ENCODE data around the gene EVI5L. TPM values are rescaled to one million over a fixed set of nuclear protein-coding genes. Genes with fewer than 3 reads are reported as not detected.
"Not testable (repeated sequence)": the region's sequence is repeated elsewhere in the genome, so short reads cannot be mapped to it uniquely, and the experiment has no call there.

EVI5L gene
- total RNA-seq, 2 experiments from 2014 or later = 8.0 to 9.3 TPM

DNA sequence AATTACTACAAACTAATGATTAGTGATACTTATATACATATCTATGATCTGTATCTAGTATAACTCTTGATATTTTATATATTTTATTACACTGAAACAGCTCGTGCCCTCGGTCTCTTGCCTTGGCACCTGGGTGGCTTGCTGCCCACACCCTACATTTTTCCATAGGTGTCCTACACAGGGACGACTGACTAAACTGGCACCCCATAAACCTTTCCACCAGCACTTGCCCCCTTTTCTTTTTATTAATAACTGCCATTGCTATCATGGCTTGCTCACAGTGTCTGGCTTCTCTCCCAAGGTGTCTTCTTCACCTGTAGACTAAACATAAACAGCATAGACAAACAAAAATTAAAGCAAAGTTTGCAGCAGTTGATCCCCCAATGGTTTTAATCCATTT, 36.5 kb upstream of the EVI5L start:
- peaks cover 2% of the 10 kb centered on the region for H3K4me1 Mint-ChIP-seq (ENCODE audit: low read depth)
- no peaks in the 10 kb centered on the region for H3K9me3 Mint-ChIP-seq (ENCODE audit: insufficient read depth)
- ChIA-PET POLR2A (no interaction called here), CTCF (no interaction called here)
- H3K36me3 Mint-ChIP-seq (ENCODE audit: low read depth) = no peaks in the 10 kb centered on the region
- H3K27me3 Mint-ChIP-seq (ENCODE audit: low read depth) = peaks cover 33% of the 10 kb centered on the region
- H3K4me3 Mint-ChIP-seq = no peak overlapping the region
- no peak for ATAC-seq
- H3K27ac Mint-ChIP-seq = no peak overlapping the region
- no peak for DNase-seq

DNA sequence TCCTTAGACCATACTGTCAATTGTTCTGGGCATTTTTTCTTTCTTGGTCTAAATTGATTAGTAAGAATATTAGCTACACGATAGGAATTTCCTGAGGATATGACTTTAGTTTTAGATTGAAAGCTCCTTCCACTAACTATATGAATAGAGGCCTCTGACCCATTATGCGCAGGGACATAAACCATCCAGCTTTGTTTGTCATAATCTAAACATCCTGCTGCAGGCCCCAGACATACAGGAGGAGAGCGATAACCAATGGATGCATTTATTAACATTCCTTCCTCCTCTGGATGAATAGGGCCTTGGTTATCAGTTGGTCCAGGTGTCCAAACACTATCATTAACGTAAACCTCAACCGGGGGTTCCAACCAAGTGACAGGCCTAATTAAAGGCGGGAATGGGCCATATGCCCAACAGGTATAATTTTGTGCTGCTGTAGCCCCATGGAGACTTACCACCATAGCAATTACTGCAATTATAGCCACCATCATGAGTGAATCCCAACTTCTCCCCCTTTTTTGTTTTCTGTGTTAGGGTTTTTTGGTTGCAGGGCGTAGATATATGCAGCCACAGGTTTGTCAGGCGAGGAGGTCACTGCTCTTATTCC, 34.4 kb upstream of the EVI5L start:
- Mint-ChIP-seq H3K36me3 (ENCODE audit: low read depth) (no peaks in the 10 kb centered on the region), H3K27me3 (ENCODE audit: low read depth) (peaks cover 32% of the 10 kb centered on the region), H3K27ac (no peak overlapping the region), H3K9me3 (ENCODE audit: insufficient read depth) (no peaks in the 10 kb centered on the region), H3K4me3 (no peak overlapping the region), H3K4me1 (ENCODE audit: low read depth) (peaks cover 3% of the 10 kb centered on the region)
- no peak for ATAC-seq
- POLR2A ChIA-PET = no interaction called here
- CTCF ChIA-PET = interaction anchor here (0.6 to 1.5 kb wide), 2 partner anchors 115 to 602 kb away, joined by 3 to 6 read pairs; partner anchors contain the start of gene TRAPPC5
- DNase-seq = no peak

DNA sequence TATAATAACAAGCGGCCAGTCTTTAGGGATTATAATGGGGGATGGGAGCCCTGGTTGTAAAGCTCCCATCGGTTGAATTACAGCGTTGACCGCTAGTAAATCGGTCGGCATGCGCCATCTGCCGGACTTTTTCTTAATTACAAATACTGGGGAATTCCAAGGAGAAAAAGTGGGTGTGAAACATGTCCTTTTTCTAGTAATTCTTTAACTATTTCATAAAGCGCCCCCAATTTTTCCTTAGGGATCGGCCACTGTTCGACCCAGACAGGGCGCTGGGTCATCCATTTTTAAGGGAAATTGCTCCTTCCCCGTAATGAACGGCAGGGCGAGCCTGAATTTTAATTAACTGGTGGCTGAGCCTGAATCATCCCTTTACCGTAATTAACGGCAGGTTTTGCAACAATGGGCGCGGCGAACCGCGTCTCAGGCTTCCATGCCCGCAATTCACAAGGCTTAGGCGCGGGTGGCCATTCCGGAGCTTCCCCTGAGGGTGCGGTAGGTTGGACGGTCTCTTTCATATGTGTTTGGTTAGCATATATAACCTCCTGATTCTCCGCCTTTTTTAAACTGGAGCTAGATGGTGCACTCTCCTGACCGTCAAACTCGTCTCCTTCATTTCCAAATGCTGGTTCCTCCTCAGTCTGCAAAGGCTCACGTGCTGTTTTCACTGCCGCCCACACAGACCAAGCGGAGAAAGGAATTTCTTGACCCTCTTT, 30.2 kb upstream of the EVI5L start:
- H3K27me3 Mint-ChIP-seq (ENCODE audit: low read depth) = peaks cover 45% of the 10 kb centered on the region
- CTCF ChIA-PET = interaction anchor here (0.6 to 4.3 kb wide), 18 partner anchors 8 to 235 kb away, joined by 3 to 50 read pairs (median 4); partner anchors contain the start of genes MCEMP1, PET100, STXBP2 and TRAPPC5
- POLR2A ChIA-PET = interaction anchor here (0.7 kb wide), 1 partner anchor 148 kb away, joined by 3 read pairs; no protein-coding TSS in a partner anchor
- no peak overlapping the region for H3K27ac Mint-ChIP-seq
- peak; percentile 67 for DNase-seq
- H3K36me3 Mint-ChIP-seq (ENCODE audit: low read depth) = no peaks in the 10 kb centered on the region
- no peak for ATAC-seq
- no peaks in the 10 kb centered on the region for H3K9me3 Mint-ChIP-seq (ENCODE audit: insufficient read depth)
- peaks cover 3% of the 10 kb centered on the region for H3K4me1 Mint-ChIP-seq (ENCODE audit: low read depth)
- H3K4me3 Mint-ChIP-seq = no peak overlapping the region

DNA sequence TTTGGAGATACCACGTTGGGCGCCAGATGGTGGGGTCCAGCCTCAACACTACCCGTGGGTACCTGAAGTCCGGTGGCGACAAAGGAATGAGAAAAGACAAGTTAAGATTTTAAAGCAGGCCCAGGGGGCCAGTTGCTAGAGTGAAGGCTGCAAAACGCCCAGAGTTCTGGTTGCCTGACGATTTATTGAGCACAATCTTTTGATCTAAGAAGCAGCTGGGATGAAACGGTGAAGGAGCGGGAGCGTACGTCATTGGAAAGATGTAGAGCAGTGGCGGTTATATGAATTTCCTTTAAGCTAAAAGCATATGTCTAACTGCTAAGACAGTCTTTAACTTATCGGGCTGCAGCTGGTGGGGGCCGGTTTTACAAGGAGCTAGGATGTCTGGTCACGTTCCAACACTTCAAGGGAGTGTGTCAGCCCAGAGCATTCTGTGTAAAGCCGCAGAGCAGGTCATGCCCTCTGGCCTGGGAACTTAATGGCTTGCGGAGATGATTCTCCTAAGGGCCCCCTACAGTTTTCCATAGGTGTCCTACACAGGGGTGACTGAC, 28.9 kb upstream of the EVI5L start:
- Mint-ChIP-seq H3K27me3 (ENCODE audit: low read depth) (peaks cover 46% of the 10 kb centered on the region), H3K4me1 (ENCODE audit: low read depth) (peaks cover 3% of the 10 kb centered on the region), H3K27ac (no peak overlapping the region), H3K9me3 (ENCODE audit: insufficient read depth) (no peaks in the 10 kb centered on the region), H3K36me3 (ENCODE audit: low read depth) (no peaks in the 10 kb centered on the region), H3K4me3 (no peak overlapping the region)
- CTCF ChIA-PET = interaction anchor here (1.1 to 4.3 kb wide), 8 partner anchors 11 to 232 kb away, joined by 3 to 50 read pairs (median 6); partner anchors contain the start of gene TRAPPC5
- no peak for ATAC-seq
- POLR2A ChIA-PET = no interaction called here
- DNase-seq = no peak

DNA sequence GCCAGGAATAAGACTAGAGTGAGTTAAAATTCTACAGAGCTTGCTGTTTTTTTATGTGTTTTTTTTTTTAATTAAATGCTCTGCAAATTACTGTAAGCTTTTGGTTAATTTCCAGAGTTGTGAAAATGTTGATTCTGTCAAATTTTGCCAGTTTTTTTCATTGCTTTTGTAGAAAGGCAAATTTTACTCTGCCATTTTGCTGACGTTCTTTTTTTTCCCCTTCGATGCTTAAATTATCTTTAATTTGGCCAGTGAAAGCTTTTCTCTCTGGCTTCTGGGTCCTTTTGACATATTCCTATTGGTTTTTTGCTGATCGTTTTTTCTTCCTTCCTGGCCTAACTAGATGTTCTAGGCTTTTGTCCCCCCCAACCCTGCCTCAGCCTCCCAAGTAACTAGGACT, 23.8 kb upstream of the EVI5L start:
- ATAC-seq (no peak), DNase-seq (no peak)
- POLR2A ChIA-PET = no interaction called here
- H3K4me1 Mint-ChIP-seq (ENCODE audit: low read depth) = peaks cover 14% of the 10 kb centered on the region
- no peak overlapping the region for H3K4me3 Mint-ChIP-seq
- peaks cover 7% of the 10 kb centered on the region for H3K9me3 Mint-ChIP-seq (ENCODE audit: insufficient read depth)
- H3K27me3 Mint-ChIP-seq (ENCODE audit: low read depth) = peaks cover 31% of the 10 kb centered on the region
- no peak overlapping the region for H3K27ac Mint-ChIP-seq
- CTCF ChIA-PET = interaction anchor here (1.0 to 3.3 kb wide), 2 partner anchors 13 to 125 kb away, joined by 3 to 10 read pairs; partner anchors contain the start of gene TRAPPC5
- peaks cover 4% of the 10 kb centered on the region for H3K36me3 Mint-ChIP-seq (ENCODE audit: low read depth)

DNA sequence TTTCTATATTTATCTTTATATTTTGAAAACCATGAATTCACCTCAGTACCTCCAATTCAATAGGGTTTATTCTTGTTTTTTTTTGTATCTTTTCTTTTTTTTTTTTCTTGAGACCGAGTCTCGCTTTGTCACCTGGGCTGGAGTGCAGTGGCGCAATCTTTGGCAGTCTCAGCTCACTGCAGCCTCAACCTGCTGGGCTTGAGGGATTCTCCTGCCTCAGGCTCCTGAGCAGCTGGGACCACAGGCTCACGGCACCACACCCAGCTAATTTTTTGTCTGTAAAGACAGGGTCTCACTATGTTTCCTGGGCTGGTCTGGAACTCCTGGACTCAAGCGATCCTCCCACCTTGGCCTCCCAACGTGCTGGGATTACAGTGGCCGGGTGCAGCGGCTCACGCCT, 23.1 kb upstream of the EVI5L start:
- ChIA-PET POLR2A (no interaction called here), CTCF (interaction anchor here (1.0 to 3.3 kb wide), 3 partner anchors 12 to 239 kb away, joined by 3 to 10 read pairs (median 3); partner anchors contain the start of gene TRAPPC5)
- Mint-ChIP-seq H3K27ac (no peak overlapping the region), H3K27me3 (ENCODE audit: low read depth) (peaks cover 33% of the 10 kb centered on the region), H3K4me1 (ENCODE audit: low read depth) (peaks cover 14% of the 10 kb centered on the region), H3K36me3 (ENCODE audit: low read depth) (peaks cover 5% of the 10 kb centered on the region), H3K9me3 (ENCODE audit: insufficient read depth) (peaks cover 9% of the 10 kb centered on the region), H3K4me3 (no peak overlapping the region)
- ATAC-seq = no peak
- no peak for DNase-seq

DNA sequence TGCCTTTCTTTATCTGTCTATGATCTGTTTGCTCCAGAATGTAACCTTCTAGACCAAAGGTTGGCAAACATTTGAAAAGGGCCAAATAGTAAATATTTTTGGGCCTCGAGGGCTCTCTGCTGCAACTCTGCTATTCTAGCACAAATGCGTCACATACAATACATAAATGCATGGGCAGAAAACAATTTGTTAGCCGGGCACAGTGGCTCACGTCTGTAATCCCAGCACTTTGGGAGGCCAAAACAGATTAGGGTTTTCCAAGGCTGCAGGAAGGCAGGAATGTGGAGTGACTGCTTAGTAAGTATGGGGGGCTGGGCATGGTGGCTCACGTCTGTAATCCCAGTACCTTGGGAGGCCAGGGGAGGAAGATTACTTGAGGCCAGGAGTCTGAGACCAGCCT, 21.9 kb upstream of the EVI5L start:
- Mint-ChIP-seq H3K27me3 (ENCODE audit: low read depth) (peaks cover 25% of the 10 kb centered on the region), H3K36me3 (ENCODE audit: low read depth) (peaks cover 8% of the 10 kb centered on the region), H3K27ac (no peak overlapping the region), H3K4me3 (no peak overlapping the region), H3K4me1 (ENCODE audit: low read depth) (peaks cover 14% of the 10 kb centered on the region), H3K9me3 (ENCODE audit: insufficient read depth) (peaks cover 15% of the 10 kb centered on the region)
- ATAC-seq = no peak
- ChIA-PET CTCF (no interaction called here), POLR2A (no interaction called here)
- DNase-seq = no peak

DNA sequence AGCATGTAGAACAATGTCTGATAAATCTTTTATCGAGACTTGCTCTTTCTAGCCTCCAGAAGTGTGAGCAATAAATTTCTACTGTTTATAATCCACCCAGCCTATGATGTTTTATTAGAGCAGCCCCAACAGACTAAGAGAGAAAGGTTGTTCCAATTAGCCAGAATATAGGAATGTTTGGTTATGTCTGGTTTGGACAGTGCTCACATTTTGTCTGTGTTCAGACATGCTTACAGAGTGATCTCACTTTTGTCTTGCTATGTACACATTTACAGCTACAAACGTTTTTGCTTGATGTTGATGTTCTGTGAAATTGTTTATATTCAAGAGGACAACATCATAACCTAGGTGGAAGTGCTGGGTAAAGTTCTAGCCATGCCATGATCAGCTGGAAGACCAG, 18.0 kb upstream of the EVI5L start:
- H3K27me3 Mint-ChIP-seq (ENCODE audit: low read depth) = peaks cover 23% of the 10 kb centered on the region

DNA sequence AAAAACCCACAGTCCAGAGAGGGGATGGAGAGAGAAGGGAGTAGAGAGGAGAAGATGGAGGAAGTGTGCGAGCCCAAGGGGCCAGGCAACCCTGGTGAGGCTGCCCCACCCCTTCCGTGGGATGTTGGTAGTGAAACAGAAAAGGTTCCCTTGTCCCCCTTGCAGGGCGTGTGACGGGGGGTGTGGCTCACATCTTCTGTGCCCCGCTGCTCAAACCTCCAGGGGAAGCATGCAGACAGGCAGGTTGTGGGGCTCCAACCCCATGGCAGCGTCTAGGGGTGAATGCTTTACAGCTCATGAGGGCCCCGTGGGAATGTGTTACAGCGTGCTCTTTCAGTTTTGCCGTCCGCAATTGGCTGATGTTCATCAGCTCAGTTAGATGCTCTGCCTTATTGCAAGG, 14.7 kb upstream of the EVI5L start:
- Mint-ChIP-seq H3K36me3 (ENCODE audit: low read depth) (peaks cover 8% of the 10 kb centered on the region), H3K9me3 (ENCODE audit: insufficient read depth) (peaks cover 29% of the 10 kb centered on the region), H3K4me1 (ENCODE audit: low read depth) (peaks cover 8% of the 10 kb centered on the region), H3K27ac (peak overlapping the region; percentile 3), H3K4me3 (no peak overlapping the region), H3K27me3 (ENCODE audit: low read depth) (peaks cover 34% of the 10 kb centered on the region)
- POLR2A ChIA-PET = no interaction called here
- CTCF ChIA-PET = interaction anchor here (1.2 kb wide), 1 partner anchor 14 kb away, joined by 4 read pairs; no protein-coding TSS in a partner anchor
- ATAC-seq (peak; percentile 53), DNase-seq (peak; percentile 32)

More for the DNA sequence above, 18.0 kb upstream of the EVI5L start:
- no peak overlapping the region for H3K27ac Mint-ChIP-seq
- no peak for DNase-seq
- peaks cover 15% of the 10 kb centered on the region for H3K9me3 Mint-ChIP-seq (ENCODE audit: insufficient read depth)
- no peak for ATAC-seq
- no peak overlapping the region for H3K4me3 Mint-ChIP-seq
- CTCF ChIA-PET = interaction anchor here (1.0 to 1.5 kb wide), 3 partner anchors 12 to 131 kb away, joined by 3 to 6 read pairs (median 3); partner anchors contain the start of gene TRAPPC5
- peaks cover 22% of the 10 kb centered on the region for H3K4me1 Mint-ChIP-seq (ENCODE audit: low read depth)
- peaks cover 8% of the 10 kb centered on the region for H3K36me3 Mint-ChIP-seq (ENCODE audit: low read depth)
- POLR2A ChIA-PET = interaction anchor here (0.5 kb wide), 1 partner anchor 91 kb away, joined by 3 read pairs; no protein-coding TSS in a partner anchor

DNA sequence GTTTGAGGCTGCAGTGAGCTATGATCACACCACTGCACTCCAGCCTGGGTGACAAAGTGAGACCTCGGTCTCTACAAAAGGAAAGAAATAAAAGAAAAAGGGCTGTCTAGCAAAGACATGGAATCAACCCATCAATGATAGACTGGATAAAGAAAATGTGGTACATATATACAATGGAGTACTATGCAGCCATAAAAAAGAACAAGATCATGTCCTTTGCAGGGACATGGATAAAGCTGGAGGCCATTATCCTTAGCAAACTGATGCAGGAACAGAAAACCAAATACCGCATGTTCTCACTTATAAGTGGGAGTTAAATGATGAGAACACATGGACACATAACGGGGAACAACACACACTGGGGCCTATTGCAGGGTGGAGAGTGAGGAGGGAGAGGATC, 14.0 kb upstream of the EVI5L start:
- Mint-ChIP-seq H3K27me3 (ENCODE audit: low read depth) (peaks cover 39% of the 10 kb centered on the region), H3K9me3 (ENCODE audit: insufficient read depth) (peaks cover 23% of the 10 kb centered on the region)
- H3K4me1 Mint-ChIP-seq (ENCODE audit: low read depth); H3K4me3 Mint-ChIP-seq; H3K27ac Mint-ChIP-seq; DNase-seq; CTCF ChIA-PET; H3K36me3 Mint-ChIP-seq (ENCODE audit: low read depth); POLR2A ChIA-PET; ATAC-seq: not testable (repeated sequence)

DNA sequence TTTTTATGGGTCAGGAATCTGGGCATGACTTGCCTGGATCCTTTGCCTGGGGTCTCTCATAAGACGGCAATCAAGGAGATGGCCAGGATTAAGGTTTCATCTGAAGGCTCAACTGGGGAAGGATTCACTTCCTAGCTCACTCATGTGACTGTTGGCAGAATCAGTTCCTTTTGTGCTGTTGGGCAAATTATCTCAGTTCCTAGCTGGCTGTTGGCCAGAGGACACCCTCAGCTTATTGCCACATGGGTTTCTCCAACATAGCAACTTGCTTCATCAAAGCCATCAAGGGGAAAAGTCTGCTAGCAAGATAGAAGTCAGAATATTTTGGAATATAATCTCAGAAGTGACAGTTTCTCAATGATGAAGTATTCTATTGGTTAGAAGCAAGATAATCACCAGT, 12.2 kb upstream of the EVI5L start:
- no peak for ATAC-seq
- Mint-ChIP-seq H3K36me3 (ENCODE audit: low read depth) (no peaks in the 10 kb centered on the region), H3K27me3 (ENCODE audit: low read depth) (peaks cover 39% of the 10 kb centered on the region), H3K4me3 (no peak overlapping the region), H3K27ac (no peak overlapping the region), H3K9me3 (ENCODE audit: insufficient read depth) (peaks cover 14% of the 10 kb centered on the region), H3K4me1 (ENCODE audit: low read depth) (peaks cover 8% of the 10 kb centered on the region)
- DNase-seq = no peak
- POLR2A ChIA-PET = no interaction called here
- CTCF ChIA-PET = interaction anchor here (1.0 kb wide), 1 partner anchor 137 kb away, joined by 3 read pairs; the partner anchor contains the start of gene TRAPPC5

Data from activated CD8-positive, alpha-beta T cell treated with anti-CD3 and anti-CD28 coated beads, Interleukin-2, amount 10 ng/mL, durations not matched to agents 7 days and 5 days (primary cell).